GM21515 (cell line): ENCODE results near the gene MIP.
"Not testable (repeated sequence)": the region's sequence is repeated elsewhere in the genome, so short reads cannot be mapped to it uniquely, and the experiment has no call there.

ENCODE experiments used
- ATAC-seq: cut with Tn5 transposase; IDR thresholded peaks from one replicate; pipeline ENCODE4 v1.9.1; 2021; ENCODE audit not compliant: unreplicated experiment

MIP gene

GRCh38 chr12:56468216-56469006 is 14.0 kb upstream of the MIP start, which contains the start of gene SPRYD4:
TSS of gene SPRYD4 (plus strand) at chr12:56468578. CDS start at chr12:56468592, 14 bp downstream.
- ATAC-seq: peak; percentile 85

- ATAC-seq: no peak
Observed at GRCh38 chr12:56462565-56462964, 8.1 kb upstream of the MIP start.

- no peak for ATAC-seq
Observed at GRCh38 chr12:56461235-56462159, 7.0 kb upstream of the MIP start.

- ATAC-seq: no peak
Observed at GRCh38 chr12:56457817-56458216, 3.4 kb upstream of the MIP start.

GRCh38 chr12:56451147-56451546 is 3.3 kb downstream of the MIP start:
- ATAC-seq: no peak

- ATAC-seq: no peak
Observed at GRCh38 chr12:56450241-56450640, 4.2 kb downstream of the MIP start.

- no peak for ATAC-seq
Observed at GRCh38 chr12:56449622-56449984, 4.9 kb downstream of the MIP start.

- peak; percentile 87 for ATAC-seq
Observed at GRCh38 chr12:56448860-56449621, 5.4 kb downstream of the MIP start, which contains the start of gene TIMELESS. TSS of gene TIMELESS (minus strand) at chr12:56449426. CDS start at chr12:56434170, 15,256 bp downstream.

- ATAC-seq: not testable (repeated sequence)
Observed at GRCh38 chr12:56443208-56443607, 11.2 kb downstream of the MIP start.

GRCh38 chr12:56437430-56438176 is 16.9 kb downstream of the MIP start:
- no peak for ATAC-seq

- no peak for ATAC-seq
Observed at GRCh38 chr12:56434828-56435227, 19.6 kb downstream of the MIP start.

GRCh38 chr12:56431850-56432249 is 22.6 kb downstream of the MIP start:
- ATAC-seq: no peak

- ATAC-seq: no peak
Observed at GRCh38 chr12:56431288-56431687, 23.2 kb downstream of the MIP start.

- no peak for ATAC-seq
Observed at GRCh38 chr12:56425940-56426438, 28.5 kb downstream of the MIP start.

- no peak for ATAC-seq
Observed at GRCh38 chr12:56425193-56425592, 29.3 kb downstream of the MIP start.

- no peak for ATAC-seq
Observed at GRCh38 chr12:56420411-56420810, 34.0 kb downstream of the MIP start.

GRCh38 chr12:56417739-56418138 is 36.7 kb downstream of the MIP start:
- ATAC-seq: no peak

GRCh38 chr12:56414401-56414800 is 40.1 kb downstream of the MIP start:
- no peak for ATAC-seq

GRCh38 chr12:56413392-56413791 is 41.1 kb downstream of the MIP start:
- no peak for ATAC-seq
